ENCODE results near the gene CFL1.

Gene CFL1

DNA sequence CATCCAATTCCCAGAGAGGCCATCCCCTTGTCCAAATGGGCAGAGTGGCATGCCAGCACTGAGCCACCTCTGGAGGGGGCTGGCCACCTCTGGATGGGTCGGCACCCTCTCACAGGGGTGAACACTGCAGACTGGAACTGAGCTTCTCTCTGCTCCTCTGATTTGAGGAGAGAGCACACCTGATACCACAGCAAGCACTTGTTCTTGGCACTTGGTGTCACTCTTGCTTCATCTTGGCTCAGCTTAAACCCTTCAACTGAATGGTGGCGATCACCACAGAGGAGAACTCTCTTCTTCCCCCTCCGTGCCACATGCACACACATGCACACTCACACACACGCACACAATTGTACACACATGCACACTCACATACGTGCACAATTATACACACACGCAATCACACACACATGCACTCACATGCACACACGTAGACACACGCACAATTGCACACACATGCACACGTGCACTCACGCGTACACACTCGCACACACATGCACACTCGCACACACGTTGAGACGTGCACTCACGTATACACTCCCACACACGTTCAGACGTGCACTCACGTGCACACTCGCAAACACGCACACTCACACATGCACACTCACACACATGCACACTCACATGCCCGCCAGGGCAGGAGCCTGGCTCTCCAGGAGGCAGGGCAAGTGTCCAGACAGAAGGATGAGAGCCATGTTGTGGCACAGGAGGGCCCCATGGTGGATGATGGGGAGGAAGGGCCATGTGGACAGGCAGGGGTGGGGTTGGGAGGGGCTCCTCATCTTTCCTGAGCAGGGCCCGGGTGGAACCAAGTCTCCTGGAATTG is 47.7 kb downstream of the CFL1 start:
- H3K4me3 ChIP-seq (replicated peaks; ENCODE audit: low read depth, low read length): no peak overlapping the region
- TF ChIP-seq, protein P1, sequence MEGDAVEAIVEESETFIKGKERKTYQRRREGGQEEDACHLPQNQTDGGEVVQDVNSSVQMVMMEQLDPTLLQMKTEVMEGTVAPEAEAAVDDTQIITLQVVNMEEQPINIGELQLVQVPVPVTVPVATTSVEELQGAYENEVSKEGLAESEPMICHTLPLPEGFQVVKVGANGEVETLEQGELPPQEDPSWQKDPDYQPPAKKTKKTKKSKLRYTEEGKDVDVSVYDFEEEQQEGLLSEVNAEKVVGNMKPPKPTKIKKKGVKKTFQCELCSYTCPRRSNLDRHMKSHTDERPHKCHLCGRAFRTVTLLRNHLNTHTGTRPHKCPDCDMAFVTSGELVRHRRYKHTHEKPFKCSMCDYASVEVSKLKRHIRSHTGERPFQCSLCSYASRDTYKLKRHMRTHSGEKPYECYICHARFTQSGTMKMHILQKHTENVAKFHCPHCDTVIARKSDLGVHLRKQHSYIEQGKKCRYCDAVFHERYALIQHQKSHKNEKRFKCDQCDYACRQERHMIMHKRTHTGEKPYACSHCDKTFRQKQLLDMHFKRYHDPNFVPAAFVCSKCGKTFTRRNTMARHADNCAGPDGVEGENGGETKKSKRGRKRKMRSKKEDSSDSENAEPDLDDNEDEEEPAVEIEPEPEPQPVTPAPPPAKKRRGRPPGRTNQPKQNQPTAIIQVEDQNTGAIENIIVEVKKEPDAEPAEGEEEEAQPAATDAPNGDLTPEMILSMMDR (IDR thresholded peaks at IDR 0.05; ENCODE audit: low read depth, low read length, missing control alignments): no peak
- DNase-seq (ENCODE audit: extremely low read depth, low read depth): no peak

DNA sequence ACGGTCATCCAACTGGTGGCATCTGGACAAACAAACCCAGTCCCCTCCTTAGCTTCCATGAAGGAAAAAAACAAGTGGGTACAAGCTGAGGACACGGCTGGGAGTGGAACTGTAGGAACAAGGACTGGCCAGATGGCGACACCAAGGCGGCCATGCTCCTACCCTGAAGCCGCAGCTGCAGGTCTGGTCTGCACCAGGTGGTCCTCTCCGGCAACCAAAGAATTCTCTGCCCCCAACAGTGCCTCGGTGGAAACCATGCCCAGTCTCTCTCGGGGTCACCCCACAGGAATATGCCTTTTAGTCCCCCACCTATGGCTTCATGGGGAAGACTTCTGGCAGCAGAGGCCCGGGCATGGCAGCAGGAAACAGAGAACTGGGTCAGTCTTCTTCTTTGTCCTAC is 48.5 kb downstream of the CFL1 start:
- no peak for DNase-seq (ENCODE audit: extremely low read depth, low read depth)
- H3K4me3 ChIP-seq (replicated peaks; ENCODE audit: low read depth, low read length): no peak overlapping the region
- TF ChIP-seq, protein P1 (IDR thresholded peaks at IDR 0.05; ENCODE audit: low read depth, low read length, missing control alignments): no peak

DNA sequence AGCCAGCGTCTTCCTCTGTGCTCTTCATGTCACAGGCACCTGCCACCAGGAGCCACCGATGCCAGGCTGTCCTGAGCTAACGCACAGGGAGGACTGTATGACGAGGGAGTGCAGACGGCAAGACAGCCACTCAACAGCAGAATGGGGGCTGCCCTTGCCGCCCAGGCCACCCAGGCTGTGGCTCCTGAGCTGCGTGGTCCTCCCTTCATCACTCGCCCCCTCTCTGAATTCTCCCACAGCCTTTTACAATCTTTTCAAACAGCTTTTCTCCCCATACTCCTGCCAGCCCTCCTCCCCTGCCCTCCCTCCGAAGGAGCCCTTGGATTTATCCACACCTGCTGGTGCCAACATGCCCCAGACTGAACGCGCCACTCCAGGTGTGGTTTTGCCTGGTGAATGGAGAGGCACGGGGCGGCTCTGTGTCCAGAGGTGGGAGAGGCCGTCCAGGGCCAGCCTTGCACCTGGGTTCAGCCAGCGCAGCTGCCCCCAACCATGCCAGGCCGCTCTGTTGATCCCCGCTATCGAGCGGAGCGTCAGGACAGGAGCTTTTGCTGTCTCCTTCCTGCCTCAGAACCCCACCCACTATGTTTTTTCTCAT is 49.1 kb downstream of the CFL1 start:
- no peak for DNase-seq (ENCODE audit: extremely low read depth, low read depth)
- TF ChIP-seq, protein P1 (IDR thresholded peaks at IDR 0.05; ENCODE audit: low read depth, low read length, missing control alignments): no peak
- no peak overlapping the region for H3K4me3 ChIP-seq (replicated peaks; ENCODE audit: low read depth, low read length)

DNA sequence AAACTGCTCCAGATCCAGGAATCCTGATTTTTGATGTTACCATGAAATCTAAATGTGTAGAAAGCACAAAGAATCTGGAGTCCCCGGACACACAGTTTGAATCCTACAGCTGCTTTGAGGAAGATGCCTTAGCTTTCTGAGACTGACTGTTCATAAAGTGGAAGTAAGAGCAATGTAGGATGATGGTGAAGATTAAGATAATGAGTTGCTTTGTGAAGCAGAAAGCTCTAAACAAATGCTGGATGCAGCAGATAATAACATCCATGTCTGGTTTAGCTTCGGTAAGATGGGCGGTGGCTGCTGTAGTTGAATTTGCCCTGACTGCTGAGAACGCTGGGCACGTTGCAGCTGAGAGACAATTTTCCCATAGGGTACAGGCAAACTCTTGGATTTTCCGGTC is 51.0 kb downstream of the CFL1 start:
- H3K4me3 ChIP-seq (replicated peaks; ENCODE audit: low read depth, low read length): no peak overlapping the region
- DNase-seq (ENCODE audit: extremely low read depth, low read depth): no peak
- TF ChIP-seq, protein P1 (IDR thresholded peaks at IDR 0.05; ENCODE audit: low read depth, low read length, missing control alignments): no peak
